ENCODE measurements around the gene HSF2BP. TPM values are rescaled to one million over a fixed set of nuclear protein-coding genes. Genes with fewer than 3 reads are reported as not detected.
"Not testable (repeated sequence)": the region's sequence is repeated elsewhere in the genome, so short reads cannot be mapped to it uniquely, and the experiment has no call there.

The HSF2BP gene
- total RNA-seq, 1 experiment from 2014 or later: 10.9 TPM

GRCh38 chr21:43511209-43511608, 148.1 kb downstream of the HSF2BP start:
- H3K4me1 Mint-ChIP-seq (ENCODE audit: low read depth, unreplicated experiment); H3K9me3 Mint-ChIP-seq (ENCODE audit: unreplicated experiment); H3K36me3 Mint-ChIP-seq (ENCODE audit: insufficient read depth, unreplicated experiment); H3K27me3 ChIP-seq (replicated peaks; ENCODE audit: control insufficient read depth, insufficient read depth, low read length); POLR2A ChIA-PET; DNase-seq; H3K9me3 ChIP-seq; H3K27me3 Mint-ChIP-seq (ENCODE audit: insufficient read depth, unreplicated experiment); CTCF ChIA-PET; intact Hi-C loops (cut with micrococcal nuclease; ENCODE audit: unreplicated experiment); H3K4me3 ChIP-seq (ENCODE audit: low read depth, low read length); H3K27ac Mint-ChIP-seq (ENCODE audit: unreplicated experiment); H3K4me3 Mint-ChIP-seq (ENCODE audit: unreplicated experiment); H3K36me3 ChIP-seq (ENCODE audit: control insufficient read depth, insufficient read depth, low read length); BruUV-seq (replicated peaks); H3K4me1 ChIP-seq: not testable (repeated sequence)

- intact Hi-C loops (cut with micrococcal nuclease; ENCODE audit: unreplicated experiment); DNase-seq: not testable (repeated sequence)
Observed at GRCh38 chr21:43510669-43511068, 148.6 kb downstream of the HSF2BP start.

DNA sequence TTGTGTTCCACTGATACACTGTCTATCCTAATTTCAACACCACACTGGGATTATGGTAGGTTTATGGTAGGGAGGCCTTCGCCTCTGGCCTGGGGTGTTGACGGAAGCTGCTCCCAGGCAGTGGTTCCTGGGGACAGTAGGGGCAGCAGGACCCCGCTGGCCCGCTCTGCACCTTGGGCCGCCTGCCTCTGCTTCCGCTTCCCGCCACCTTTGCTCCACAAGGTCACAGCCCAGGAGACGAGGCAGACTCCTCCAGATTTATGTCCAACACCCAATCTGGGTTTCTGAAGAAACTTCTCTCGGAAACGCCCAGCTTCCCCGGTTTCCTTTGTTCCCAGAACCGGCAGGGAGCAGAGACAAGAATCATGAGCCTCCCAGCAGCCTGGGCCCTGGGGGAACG, 155.4 kb downstream of the HSF2BP start:
- CTCF ChIA-PET; H3K4me3 ChIP-seq (ENCODE audit: low read depth, low read length); H3K4me1 Mint-ChIP-seq (ENCODE audit: low read depth, unreplicated experiment); H3K27ac Mint-ChIP-seq (ENCODE audit: unreplicated experiment); intact Hi-C loops (cut with micrococcal nuclease; ENCODE audit: unreplicated experiment); H3K27me3 Mint-ChIP-seq (ENCODE audit: insufficient read depth, unreplicated experiment); H3K9me3 Mint-ChIP-seq (ENCODE audit: unreplicated experiment); H3K4me1 ChIP-seq; H3K9me3 ChIP-seq; H3K36me3 ChIP-seq (ENCODE audit: control insufficient read depth, insufficient read depth, low read length); POLR2A ChIA-PET; BruUV-seq (replicated peaks); H3K36me3 Mint-ChIP-seq (ENCODE audit: insufficient read depth, unreplicated experiment); H3K27me3 ChIP-seq (replicated peaks; ENCODE audit: control insufficient read depth, insufficient read depth, low read length); H3K4me3 Mint-ChIP-seq (ENCODE audit: unreplicated experiment); DNase-seq: not testable (repeated sequence)

More at GRCh38 chr21:43510669-43511068, 148.6 kb downstream of the HSF2BP start:
- BruUV-seq (replicated peaks); H3K27me3 Mint-ChIP-seq (ENCODE audit: insufficient read depth, unreplicated experiment); H3K9me3 Mint-ChIP-seq (ENCODE audit: unreplicated experiment); H3K36me3 Mint-ChIP-seq (ENCODE audit: insufficient read depth, unreplicated experiment); H3K27me3 ChIP-seq (replicated peaks; ENCODE audit: control insufficient read depth, insufficient read depth, low read length); CTCF ChIA-PET; H3K27ac Mint-ChIP-seq (ENCODE audit: unreplicated experiment); H3K9me3 ChIP-seq; POLR2A ChIA-PET; H3K4me3 ChIP-seq (ENCODE audit: low read depth, low read length); H3K4me1 Mint-ChIP-seq (ENCODE audit: low read depth, unreplicated experiment); H3K4me3 Mint-ChIP-seq (ENCODE audit: unreplicated experiment); H3K36me3 ChIP-seq (ENCODE audit: control insufficient read depth, insufficient read depth, low read length); H3K4me1 ChIP-seq: not testable (repeated sequence)

DNA sequence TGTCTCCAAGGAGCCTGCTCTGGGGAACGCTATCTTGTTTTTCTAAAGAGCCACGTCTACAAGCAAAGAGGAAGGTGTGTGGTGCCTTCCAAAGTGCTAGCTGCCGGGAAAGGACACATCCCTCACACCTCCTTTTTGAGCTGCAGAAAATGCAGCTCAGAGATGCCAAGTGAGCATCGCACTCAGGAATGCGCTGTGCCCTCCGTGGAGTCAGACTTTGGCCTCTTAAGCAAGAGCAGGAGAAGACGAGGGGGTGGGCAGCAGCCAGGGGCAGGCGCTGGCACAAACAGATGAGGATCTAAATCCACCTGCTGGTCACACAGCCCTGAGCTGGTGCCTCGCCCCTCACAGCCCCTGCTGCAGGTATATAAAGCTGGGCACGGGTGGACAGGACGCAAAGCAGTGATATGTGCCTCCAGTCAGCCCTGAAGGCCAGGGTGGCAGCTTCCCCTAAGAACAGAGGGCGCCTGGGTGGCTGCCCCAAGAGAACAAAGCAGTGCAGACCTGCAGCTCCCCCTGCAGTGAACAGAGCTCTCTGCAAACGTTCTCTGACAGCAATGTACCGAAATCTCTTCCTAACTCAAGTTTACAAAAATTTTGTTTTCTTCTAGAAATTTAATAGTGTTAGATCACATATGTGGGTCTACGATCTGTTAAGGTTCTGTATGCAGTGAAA, 156.1 kb downstream of the HSF2BP start:
- H3K27me3 ChIP-seq (replicated peaks; ENCODE audit: control insufficient read depth, insufficient read depth, low read length); H3K9me3 ChIP-seq; H3K4me3 Mint-ChIP-seq (ENCODE audit: unreplicated experiment); H3K4me1 Mint-ChIP-seq (ENCODE audit: low read depth, unreplicated experiment); intact Hi-C loops (cut with micrococcal nuclease; ENCODE audit: unreplicated experiment); H3K27ac Mint-ChIP-seq (ENCODE audit: unreplicated experiment); DNase-seq; H3K36me3 Mint-ChIP-seq (ENCODE audit: insufficient read depth, unreplicated experiment); H3K36me3 ChIP-seq (ENCODE audit: control insufficient read depth, insufficient read depth, low read length); POLR2A ChIA-PET; BruUV-seq (replicated peaks); H3K4me1 ChIP-seq; CTCF ChIA-PET; H3K4me3 ChIP-seq (ENCODE audit: low read depth, low read length); H3K9me3 Mint-ChIP-seq (ENCODE audit: unreplicated experiment); H3K27me3 Mint-ChIP-seq (ENCODE audit: insufficient read depth, unreplicated experiment): not testable (repeated sequence)

GRCh38 chr21:43502407-43503071, 156.7 kb downstream of the HSF2BP start:
- H3K27me3 ChIP-seq (replicated peaks; ENCODE audit: control insufficient read depth, insufficient read depth, low read length); DNase-seq; H3K4me3 Mint-ChIP-seq (ENCODE audit: unreplicated experiment); H3K9me3 ChIP-seq; H3K36me3 ChIP-seq (ENCODE audit: control insufficient read depth, insufficient read depth, low read length); H3K4me1 ChIP-seq; H3K36me3 Mint-ChIP-seq (ENCODE audit: insufficient read depth, unreplicated experiment); H3K27ac Mint-ChIP-seq (ENCODE audit: unreplicated experiment); intact Hi-C loops (cut with micrococcal nuclease; ENCODE audit: unreplicated experiment); CTCF ChIA-PET; H3K27me3 Mint-ChIP-seq (ENCODE audit: insufficient read depth, unreplicated experiment); H3K4me1 Mint-ChIP-seq (ENCODE audit: low read depth, unreplicated experiment); H3K9me3 Mint-ChIP-seq (ENCODE audit: unreplicated experiment); POLR2A ChIA-PET; H3K4me3 ChIP-seq (ENCODE audit: low read depth, low read length): not testable (repeated sequence)
- BruUV-seq (replicated peaks): TSS peak; percentile 66

- H3K9me3 ChIP-seq; H3K36me3 Mint-ChIP-seq (ENCODE audit: insufficient read depth, unreplicated experiment); CTCF ChIA-PET; H3K27me3 Mint-ChIP-seq (ENCODE audit: insufficient read depth, unreplicated experiment); H3K9me3 Mint-ChIP-seq (ENCODE audit: unreplicated experiment); H3K4me3 ChIP-seq (ENCODE audit: low read depth, low read length); H3K27ac Mint-ChIP-seq (ENCODE audit: unreplicated experiment); H3K4me1 ChIP-seq; BruUV-seq (replicated peaks); intact Hi-C loops (cut with micrococcal nuclease; ENCODE audit: unreplicated experiment); H3K36me3 ChIP-seq (ENCODE audit: control insufficient read depth, insufficient read depth, low read length); POLR2A ChIA-PET; H3K4me1 Mint-ChIP-seq (ENCODE audit: low read depth, unreplicated experiment); H3K4me3 Mint-ChIP-seq (ENCODE audit: unreplicated experiment); DNase-seq; H3K27me3 ChIP-seq (replicated peaks; ENCODE audit: control insufficient read depth, insufficient read depth, low read length): not testable (repeated sequence)
Observed at GRCh38 chr21:43498924-43499323, 160.4 kb downstream of the HSF2BP start.

GRCh38 chr21:43498065-43498464, 161.2 kb downstream of the HSF2BP start:
- H3K36me3 Mint-ChIP-seq (ENCODE audit: insufficient read depth, unreplicated experiment); H3K4me1 Mint-ChIP-seq (ENCODE audit: low read depth, unreplicated experiment); H3K27ac Mint-ChIP-seq (ENCODE audit: unreplicated experiment); H3K4me3 ChIP-seq (ENCODE audit: low read depth, low read length); CTCF ChIA-PET; H3K9me3 Mint-ChIP-seq (ENCODE audit: unreplicated experiment); H3K27me3 ChIP-seq (replicated peaks; ENCODE audit: control insufficient read depth, insufficient read depth, low read length); H3K4me3 Mint-ChIP-seq (ENCODE audit: unreplicated experiment); H3K9me3 ChIP-seq; H3K27me3 Mint-ChIP-seq (ENCODE audit: insufficient read depth, unreplicated experiment); H3K36me3 ChIP-seq (ENCODE audit: control insufficient read depth, insufficient read depth, low read length); DNase-seq; POLR2A ChIA-PET; H3K4me1 ChIP-seq; intact Hi-C loops (cut with micrococcal nuclease; ENCODE audit: unreplicated experiment); BruUV-seq (replicated peaks): not testable (repeated sequence)

All from Caco-2 (cell line).